Fibroblast of the aortic adventitia (primary cell): ENCODE measurements around the gene SNAP47. TPM values are rescaled to one million over a fixed set of nuclear protein-coding genes. Genes with fewer than 3 reads are reported as not detected.
A peak's percentile ranks its signal among the peaks of the same experiment; 100 is the strongest.

Source experiments
- DNase-seq: peaks from one replicate; pipeline ENCODE4 v3.0.0-alpha.2; 2010; ENCODE audit warnings: low read depth
- H3K4me3 ChIP-seq: 2 replicates; pipeline ENCODE4 v1.5.1; 2011; ENCODE audit warnings: low read depth, mild to moderate bottlenecking, control low read depth, low read length, moderate library complexity
- total RNA-seq: library from RNA; depleted of rRNA; stranded (reverse); fragments of >200 nt; gene quantifications from 2 replicates; pipeline ENCODE4 v1.2.3, GENCODE V29; 2012; ENCODE audit warnings: low replicate concordance
- TF ChIP-seq, protein P1 (sequence below): IDR thresholded peaks from 2 replicates; pipeline ENCODE4 v1.5.1; 2011; ENCODE audit warnings: mild to moderate bottlenecking, low read length, control low read depth, inconsistent platforms; ENCODE audit not compliant: insufficient read depth

Gene SNAP47
- total RNA-seq, 1 donor, result 35.9 TPM

DNA sequence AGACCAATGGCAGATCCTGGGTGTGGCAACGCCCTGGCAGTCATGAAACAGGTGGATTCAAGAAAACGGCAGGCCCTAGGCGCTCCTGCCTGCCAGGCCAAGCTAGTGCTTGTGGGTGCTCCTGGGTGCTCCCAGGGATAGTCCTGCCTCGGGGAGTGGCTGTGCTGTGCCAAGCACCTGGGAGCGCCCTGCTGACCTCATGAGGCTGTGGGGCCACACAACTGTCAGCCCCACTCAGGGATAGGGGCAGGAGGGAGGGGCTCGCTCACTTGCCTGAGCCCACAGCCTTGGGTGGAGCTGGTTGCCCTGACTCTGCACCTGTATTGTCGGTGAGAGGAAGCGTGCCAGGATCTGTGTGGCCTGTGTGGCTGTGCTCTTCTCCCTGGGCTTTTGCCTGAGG, 9.4 kb downstream of the SNAP47 start:
- no peak overlapping the region for H3K4me3 ChIP-seq
- DNase-seq, result no peak
- TF ChIP-seq, protein P1, sequence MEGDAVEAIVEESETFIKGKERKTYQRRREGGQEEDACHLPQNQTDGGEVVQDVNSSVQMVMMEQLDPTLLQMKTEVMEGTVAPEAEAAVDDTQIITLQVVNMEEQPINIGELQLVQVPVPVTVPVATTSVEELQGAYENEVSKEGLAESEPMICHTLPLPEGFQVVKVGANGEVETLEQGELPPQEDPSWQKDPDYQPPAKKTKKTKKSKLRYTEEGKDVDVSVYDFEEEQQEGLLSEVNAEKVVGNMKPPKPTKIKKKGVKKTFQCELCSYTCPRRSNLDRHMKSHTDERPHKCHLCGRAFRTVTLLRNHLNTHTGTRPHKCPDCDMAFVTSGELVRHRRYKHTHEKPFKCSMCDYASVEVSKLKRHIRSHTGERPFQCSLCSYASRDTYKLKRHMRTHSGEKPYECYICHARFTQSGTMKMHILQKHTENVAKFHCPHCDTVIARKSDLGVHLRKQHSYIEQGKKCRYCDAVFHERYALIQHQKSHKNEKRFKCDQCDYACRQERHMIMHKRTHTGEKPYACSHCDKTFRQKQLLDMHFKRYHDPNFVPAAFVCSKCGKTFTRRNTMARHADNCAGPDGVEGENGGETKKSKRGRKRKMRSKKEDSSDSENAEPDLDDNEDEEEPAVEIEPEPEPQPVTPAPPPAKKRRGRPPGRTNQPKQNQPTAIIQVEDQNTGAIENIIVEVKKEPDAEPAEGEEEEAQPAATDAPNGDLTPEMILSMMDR, result no peak

DNA sequence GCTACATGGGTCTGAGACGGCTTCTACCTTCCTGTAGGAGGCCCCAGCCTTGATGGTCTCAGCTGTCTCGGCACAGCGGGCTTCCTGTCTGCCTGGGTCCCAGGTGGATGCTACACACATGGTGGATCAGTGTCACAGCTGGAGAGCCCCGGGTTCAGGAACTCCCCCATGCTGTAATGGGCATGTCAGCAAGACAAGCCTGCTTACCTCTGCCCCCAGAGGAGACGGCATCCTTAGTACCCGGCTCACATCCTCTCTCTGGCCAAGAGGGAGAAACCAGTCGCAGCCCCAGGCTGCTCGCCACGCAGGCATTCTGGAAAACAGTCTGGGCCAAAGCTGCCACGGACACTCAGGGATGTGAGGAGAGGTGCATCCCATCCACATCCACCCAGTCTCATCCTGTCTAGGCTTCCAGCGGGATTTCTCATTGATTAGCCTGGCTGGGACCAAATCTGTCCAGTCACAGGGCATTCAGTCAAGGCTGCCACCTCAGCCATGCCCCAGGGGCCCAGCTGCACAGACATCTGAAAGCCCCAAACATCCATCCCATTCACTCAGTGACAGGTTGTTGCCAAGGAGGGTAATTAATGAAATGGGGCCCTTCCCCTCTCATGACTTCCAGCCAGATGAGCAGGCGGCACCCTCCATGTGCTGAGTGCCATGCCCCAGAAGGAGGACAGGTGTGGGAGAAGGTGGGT, 10.5 kb downstream of the SNAP47 start:
- DNase-seq, result no peak
- TF ChIP-seq, protein P1, result no peak
- no peak overlapping the region for H3K4me3 ChIP-seq

DNA sequence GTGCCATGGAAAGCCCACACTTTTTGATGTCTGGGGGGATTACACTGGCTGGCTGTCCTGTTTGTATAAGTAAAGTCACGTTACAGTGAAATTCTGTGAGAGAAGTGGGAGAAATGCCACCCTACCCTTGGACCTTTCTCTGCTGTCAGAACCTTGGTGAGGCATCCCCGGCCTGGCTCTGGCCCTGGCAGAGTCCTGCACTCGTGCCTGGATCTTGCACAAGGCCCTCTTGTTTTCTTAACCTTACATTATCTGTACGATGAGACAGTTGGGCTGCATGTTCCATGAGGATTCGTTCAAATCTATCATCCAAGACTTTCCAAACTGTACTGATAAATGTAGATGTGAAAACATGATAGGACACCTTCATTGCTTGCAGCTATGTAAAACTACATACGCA, 11.4 kb downstream of the SNAP47 start:
- no peak overlapping the region for H3K4me3 ChIP-seq
- DNase-seq, result no peak
- TF ChIP-seq, protein P1, result no peak

DNA sequence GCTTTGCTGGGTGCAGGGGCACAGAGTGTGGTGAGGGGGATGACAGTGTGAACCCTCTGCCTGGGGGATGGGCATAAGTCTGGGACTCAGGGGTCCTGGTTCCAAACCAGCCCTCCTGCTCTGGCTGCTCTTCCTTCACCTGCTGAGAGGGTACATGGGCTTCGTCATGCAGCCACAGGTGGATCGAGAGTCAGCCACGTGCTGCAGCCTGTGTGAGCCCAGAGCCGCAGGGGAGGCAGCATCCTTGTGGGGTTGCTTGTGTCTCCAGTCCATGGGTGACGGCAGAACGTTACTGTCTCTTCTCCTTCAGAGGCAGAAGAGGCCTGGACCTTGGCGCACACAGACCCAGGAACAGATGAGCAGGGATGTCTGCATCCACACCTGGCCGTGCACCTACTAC, 12.1 kb downstream of the SNAP47 start:
- TF ChIP-seq, protein P1, result no peak
- no peak for DNase-seq
- no peak overlapping the region for H3K4me3 ChIP-seq

DNA sequence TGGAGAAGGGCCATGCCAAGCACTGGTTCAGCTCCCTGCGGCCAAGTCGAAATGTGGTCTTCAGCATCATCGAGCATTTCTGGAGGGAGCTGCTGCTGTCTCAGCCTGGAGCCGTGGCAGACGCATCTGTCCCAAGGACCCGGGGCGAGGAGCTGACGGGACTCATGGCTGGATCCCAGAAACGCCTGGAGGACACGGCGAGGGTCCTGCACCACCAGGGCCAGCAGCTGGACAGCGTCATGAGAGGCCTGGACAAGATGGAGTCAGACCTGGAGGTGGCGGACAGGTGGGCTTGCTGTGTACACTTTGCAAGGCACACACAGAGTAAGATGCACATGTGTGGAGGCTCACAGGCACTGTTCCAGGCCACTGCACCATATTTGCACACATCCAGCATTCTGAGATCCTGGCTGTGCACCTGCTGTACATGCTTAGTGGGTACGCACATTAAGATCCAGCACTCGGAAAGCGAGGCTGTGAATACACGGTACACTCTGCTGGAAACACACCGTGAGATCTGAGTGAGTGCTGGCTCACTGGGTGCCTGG, 12.8 kb downstream of the SNAP47 start:
- no peak for DNase-seq
- H3K4me3 ChIP-seq, result no peak overlapping the region
- TF ChIP-seq, protein P1, result no peak

DNA sequence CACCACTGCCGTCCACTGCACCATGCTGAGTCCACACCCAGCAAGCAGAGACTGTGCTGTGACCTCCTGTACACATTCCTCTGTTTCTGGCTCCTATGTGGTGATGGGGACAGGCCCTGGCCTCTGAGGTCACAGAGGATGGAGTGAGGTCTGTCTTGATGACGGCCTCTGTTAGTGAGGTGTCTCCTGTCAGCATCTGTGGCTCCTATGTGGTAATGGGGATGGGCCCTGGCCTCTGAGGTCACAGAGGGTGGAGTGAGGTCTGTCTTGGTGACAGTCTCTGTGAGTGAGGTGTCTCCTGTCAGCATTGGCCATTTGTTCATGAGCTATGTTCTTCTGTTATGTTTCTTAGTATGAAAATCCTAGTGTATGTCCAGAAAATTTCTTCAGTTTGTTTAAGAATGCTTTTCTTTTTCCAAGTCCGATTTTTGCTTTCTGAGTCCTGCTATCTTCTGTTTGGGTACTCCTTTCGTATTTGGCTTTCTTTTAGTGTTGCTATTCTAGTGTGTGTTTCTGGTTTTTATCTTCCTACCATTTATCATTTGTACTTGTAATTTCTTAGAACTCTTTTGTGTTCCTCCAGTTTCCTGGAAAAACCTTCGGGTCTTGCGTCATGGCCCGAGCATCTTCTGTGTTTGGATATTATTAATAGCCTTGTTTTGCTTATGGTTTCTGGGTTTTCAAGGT, 13.4 kb downstream of the SNAP47 start:
- peak overlapping the region; percentile 18 for H3K4me3 ChIP-seq
- TF ChIP-seq, protein P1, result no peak
- peak; percentile 78 for DNase-seq
